Fibroblast of lung (primary cell): ENCODE data around the gene GOLGA6L22.
"Not testable (repeated sequence)": the region's sequence is repeated elsewhere in the genome, so short reads cannot be mapped to it uniquely, and the experiment has no call there.

Experiments
- EZH2 ChIP-seq: IDR thresholded peaks from 2 replicates; pipeline ENCODE4 v1.5.1; 2012; ENCODE audit warnings: low read length, control low read depth, mild to moderate bottlenecking; ENCODE audit errors: missing control alignments
- TF ChIP-seq, protein P1 (sequence below), 2 donors: IDR thresholded peaks in 1 of 2; conservative IDR thresholded peaks in 1 of 2; 1 replicate in 1 of 2; 2 replicates in 1 of 2; pipeline ENCODE4 v1.5.1; 2011 to 2012; ENCODE audit warnings: low read length in 2 of 2, control low read depth in 1 of 2, inconsistent platforms in 1 of 2, low read depth in 1 of 2, mild to moderate bottlenecking in 1 of 2

DNA sequence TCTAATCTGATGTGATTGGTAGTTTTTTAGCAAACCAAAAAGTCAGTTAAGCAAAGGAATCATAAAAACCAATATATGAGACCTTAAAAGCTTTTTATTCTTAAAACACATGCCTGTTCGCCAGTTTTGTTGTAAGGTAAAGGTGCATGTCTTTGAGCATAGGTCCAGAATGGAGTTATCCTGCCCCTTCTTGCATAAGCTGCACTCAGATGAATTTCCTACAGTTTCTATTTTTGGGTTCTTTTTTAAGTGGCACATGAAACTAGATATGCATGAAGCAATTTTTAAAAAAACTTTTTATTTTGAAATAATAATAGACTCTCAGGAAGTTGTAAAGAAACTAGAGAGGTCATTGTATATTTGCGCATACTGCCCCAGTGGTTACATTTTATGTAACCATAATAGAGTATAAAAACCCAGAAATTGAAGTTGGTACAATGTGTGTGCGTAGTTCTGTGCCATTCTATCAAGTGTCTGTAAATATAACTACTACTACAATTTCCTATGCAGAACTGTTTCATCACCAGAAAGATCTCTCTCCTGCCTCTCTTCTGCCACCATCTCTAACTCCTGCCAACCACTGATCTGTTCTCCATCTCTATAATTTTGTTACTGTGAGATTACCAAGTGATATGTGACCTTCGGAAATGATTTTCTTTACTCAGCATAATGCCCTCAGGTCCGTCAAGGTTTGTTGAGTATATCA lies 39.7 kb downstream of the GOLGA6L22 start:
- TF ChIP-seq, protein P1, sequence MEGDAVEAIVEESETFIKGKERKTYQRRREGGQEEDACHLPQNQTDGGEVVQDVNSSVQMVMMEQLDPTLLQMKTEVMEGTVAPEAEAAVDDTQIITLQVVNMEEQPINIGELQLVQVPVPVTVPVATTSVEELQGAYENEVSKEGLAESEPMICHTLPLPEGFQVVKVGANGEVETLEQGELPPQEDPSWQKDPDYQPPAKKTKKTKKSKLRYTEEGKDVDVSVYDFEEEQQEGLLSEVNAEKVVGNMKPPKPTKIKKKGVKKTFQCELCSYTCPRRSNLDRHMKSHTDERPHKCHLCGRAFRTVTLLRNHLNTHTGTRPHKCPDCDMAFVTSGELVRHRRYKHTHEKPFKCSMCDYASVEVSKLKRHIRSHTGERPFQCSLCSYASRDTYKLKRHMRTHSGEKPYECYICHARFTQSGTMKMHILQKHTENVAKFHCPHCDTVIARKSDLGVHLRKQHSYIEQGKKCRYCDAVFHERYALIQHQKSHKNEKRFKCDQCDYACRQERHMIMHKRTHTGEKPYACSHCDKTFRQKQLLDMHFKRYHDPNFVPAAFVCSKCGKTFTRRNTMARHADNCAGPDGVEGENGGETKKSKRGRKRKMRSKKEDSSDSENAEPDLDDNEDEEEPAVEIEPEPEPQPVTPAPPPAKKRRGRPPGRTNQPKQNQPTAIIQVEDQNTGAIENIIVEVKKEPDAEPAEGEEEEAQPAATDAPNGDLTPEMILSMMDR (conservative IDR thresholded peaks at IDR 0.05 in 1 of 2, IDR thresholded peaks at IDR 0.05 in 1 of 2; ENCODE audit: low read depth in 1 of 2, low read length in 2 of 2): not testable (repeated sequence)
- not testable (repeated sequence) for TF ChIP-seq EZH2
